GM18858 (cell line): ENCODE results near the gene TNFAIP8L1.

Experiments used
- ATAC-seq: cut with Tn5 transposase; IDR thresholded peaks from one replicate; pipeline ENCODE4 v1.9.1; 2021; ENCODE audit not compliant: unreplicated experiment

The TNFAIP8L1 gene

GRCh38 chr19:4699826-4700692 is 60.7 kb downstream of the TNFAIP8L1 start:
- ATAC-seq = no peak

- ATAC-seq = no peak
These were observed 61.3 kb downstream of the TNFAIP8L1 start for GRCh38 chr19:4700693-4700970.

GRCh38 chr19:4701557-4701956 is 62.2 kb downstream of the TNFAIP8L1 start:
- ATAC-seq = no peak

DNA sequence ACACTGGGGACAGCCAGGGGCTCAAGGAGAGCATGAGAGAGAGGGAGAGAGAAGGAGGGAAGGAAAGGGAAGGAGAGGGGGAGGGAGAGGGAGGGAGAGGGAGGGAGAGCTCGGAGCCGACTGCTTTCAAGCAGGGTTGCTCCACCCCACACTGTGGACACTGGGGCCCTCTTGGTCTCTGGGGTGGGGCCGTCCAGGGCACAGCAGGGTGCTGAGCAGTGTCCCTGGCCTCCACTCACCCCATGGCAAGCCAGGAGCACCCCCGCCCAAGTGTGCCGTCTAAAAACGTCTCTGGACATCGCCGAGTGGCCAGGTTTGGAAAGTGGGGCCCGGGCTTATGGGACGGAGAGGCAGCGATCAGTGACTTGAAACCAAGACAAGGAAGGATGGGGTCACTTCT is 63.4 kb downstream of the TNFAIP8L1 start:
- ATAC-seq = no peak

GRCh38 chr19:4703671-4704316 is 64.5 kb downstream of the TNFAIP8L1 start:
- no peak for ATAC-seq

- ATAC-seq = no peak
These were observed 65.0 kb downstream of the TNFAIP8L1 start for GRCh38 chr19:4704317-4704673.
